GM19468 (cell line): Measurements from ENCODE around the gene C11orf54.
"Not testable (repeated sequence)": the region's sequence is repeated elsewhere in the genome, so short reads cannot be mapped to it uniquely, and the experiment has no call there.

ENCODE experiments used
- ATAC-seq: cut with Tn5 transposase; IDR thresholded peaks from one replicate; pipeline ENCODE4 v1.9.1; 2021; ENCODE audit warnings: mild to moderate bottlenecking, moderate library complexity, moderate number of reproducible peaks; ENCODE audit not compliant: unreplicated experiment; ENCODE audit errors: extremely low read depth

Gene C11orf54

GRCh38 chr11:93761910-93762309 is 20.4 kb downstream of the C11orf54 start:
- no peak for ATAC-seq

- ATAC-seq = no peak
These were observed 24.1 kb downstream of the C11orf54 start for GRCh38 chr11:93765551-93765950.

- no peak for ATAC-seq
These were observed 25.0 kb downstream of the C11orf54 start for GRCh38 chr11:93766504-93766903.

GRCh38 chr11:93767018-93767417 is 25.5 kb downstream of the C11orf54 start:
- ATAC-seq = no peak

GRCh38 chr11:93770160-93770559 is 28.7 kb downstream of the C11orf54 start:
- no peak for ATAC-seq

GRCh38 chr11:93772123-93772522 is 30.7 kb downstream of the C11orf54 start:
- no peak for ATAC-seq

GRCh38 chr11:93773045-93773477 is 31.6 kb downstream of the C11orf54 start:
- no peak for ATAC-seq

GRCh38 chr11:93773601-93774200 is 32.2 kb downstream of the C11orf54 start:
- no peak for ATAC-seq

- ATAC-seq = not testable (repeated sequence)
These were observed 33.1 kb downstream of the C11orf54 start for GRCh38 chr11:93774560-93774959.

GRCh38 chr11:93775289-93775688 is 33.8 kb downstream of the C11orf54 start:
- ATAC-seq = no peak

GRCh38 chr11:93783362-93783761 is 41.9 kb downstream of the C11orf54 start:
- no peak for ATAC-seq

GRCh38 chr11:93783765-93784144 is 42.3 kb downstream of the C11orf54 start:
- ATAC-seq = peak; percentile 20

- peak; percentile 85 for ATAC-seq
These were observed 42.9 kb downstream of the C11orf54 start, which contains the start of gene MED17 for GRCh38 chr11:93784145-93784934. TSS of gene MED17 (plus strand) at chr11:93784282. CDS start at chr11:93784514, 232 bp downstream.

- ATAC-seq = peak; percentile 24
These were observed 43.5 kb downstream of the C11orf54 start for GRCh38 chr11:93784935-93785360.

- ATAC-seq = no peak
These were observed 50.0 kb downstream of the C11orf54 start for GRCh38 chr11:93791493-93791892.

GRCh38 chr11:93796441-93797231 is 55.2 kb downstream of the C11orf54 start:
- ATAC-seq = no peak

- no peak for ATAC-seq
These were observed 59.9 kb downstream of the C11orf54 start for GRCh38 chr11:93801366-93801765.

GRCh38 chr11:93804879-93805278 is 63.4 kb downstream of the C11orf54 start:
- no peak for ATAC-seq

- ATAC-seq = no peak
These were observed 66.5 kb downstream of the C11orf54 start for GRCh38 chr11:93807980-93808379.

GRCh38 chr11:93813974-93814373 is 72.5 kb downstream of the C11orf54 start:
- no peak for ATAC-seq
